H9 (cell line): ENCODE results near the gene C13orf42. TPM values are rescaled to one million over a fixed set of nuclear protein-coding genes. Genes with fewer than 3 reads are reported as not detected.

ENCODE experiments used
- DNase-seq: peaks from one replicate; pipeline ENCODE4 v3.0.0-alpha.2; 2017
- H2AFZ ChIP-seq: one replicate; pipeline ENCODE4 v1.6.1; 2013; ENCODE audit warnings: mild to moderate bottlenecking, low read length, control low read depth, moderate library complexity
- H2AK5ac ChIP-seq: 2 replicates; pipeline ENCODE4 v1.6.1; 2013; ENCODE audit warnings: low read length, control low read depth, mixed read lengths; ENCODE audit not compliant: insufficient read length
- H2BK120ac ChIP-seq: one replicate; pipeline ENCODE4 v1.6.1; 2013; ENCODE audit warnings: low read depth, mild to moderate bottlenecking, low read length, control low read depth, inconsistent platforms; ENCODE audit not compliant: poor library complexity, severe bottlenecking
- H2BK12ac ChIP-seq: 2 replicates; pipeline ENCODE4 v1.6.1; 2013; ENCODE audit warnings: low read length, control low read depth, mixed read lengths, low read depth; ENCODE audit not compliant: insufficient read length
- H2BK15ac ChIP-seq: 2 replicates; pipeline ENCODE4 v1.6.1; 2013; ENCODE audit warnings: low read depth, low read length, control low read depth
- H2BK20ac ChIP-seq: one replicate; pipeline ENCODE4 v1.6.1; 2013; ENCODE audit warnings: low read depth, mild to moderate bottlenecking, low read length, control low read depth, inconsistent platforms; ENCODE audit not compliant: poor library complexity, severe bottlenecking
- H2BK5ac ChIP-seq: 2 replicates; pipeline ENCODE4 v1.6.1; 2013; ENCODE audit warnings: low read length, control low read depth, mixed read lengths; ENCODE audit not compliant: insufficient read length
- H3K14ac ChIP-seq: 2 replicates; pipeline ENCODE4 v1.6.1; 2013; ENCODE audit warnings: low read length, control low read depth; ENCODE audit not compliant: insufficient read depth
- H3K18ac ChIP-seq: 2 replicates; pipeline ENCODE4 v1.6.1; 2013; ENCODE audit warnings: low read depth, mild to moderate bottlenecking, mixed read lengths, low read length, control low read depth; ENCODE audit not compliant: insufficient read length
- H3K23ac ChIP-seq: 2 replicates; pipeline ENCODE4 v1.6.1; 2013; ENCODE audit warnings: low read length, control low read depth, mixed read lengths, low read depth; ENCODE audit not compliant: insufficient read length
- H3K23me2 ChIP-seq: 2 replicates; pipeline ENCODE4 v1.6.1; 2013; ENCODE audit warnings: low read depth, mild to moderate bottlenecking, mixed read lengths, low read length, control low read depth; ENCODE audit not compliant: insufficient read length, poor library complexity, severe bottlenecking
- H3K27ac ChIP-seq: 2 replicates; pipeline ENCODE4 v1.5.1; 2013; ENCODE audit warnings: low read length, control low read depth, mixed read lengths, low read depth; ENCODE audit not compliant: insufficient read length
- H3K27me3 ChIP-seq: 2 replicates; pipeline ENCODE4 v1.6.1; 2013; ENCODE audit warnings: low read length, control low read depth, inconsistent platforms; ENCODE audit not compliant: insufficient read depth
- H3K4ac ChIP-seq: 2 replicates; pipeline ENCODE4 v1.6.1; 2013; ENCODE audit warnings: low read depth, mild to moderate bottlenecking, control low read depth, inconsistent platforms, low read length, moderate library complexity
- H3K4me1 ChIP-seq: 2 replicates; pipeline ENCODE4 v1.6.1; 2013; ENCODE audit warnings: low read length, control low read depth, inconsistent platforms; ENCODE audit not compliant: insufficient read depth
- H3K4me2 ChIP-seq: 2 replicates; pipeline ENCODE4 v1.6.1; 2013; ENCODE audit warnings: low read length, control low read depth, mixed read lengths; ENCODE audit not compliant: insufficient read length, insufficient read depth
- H3K56ac ChIP-seq: 2 replicates; pipeline ENCODE4 v1.6.1; 2013; ENCODE audit warnings: low read depth, mild to moderate bottlenecking, mixed read lengths, low read length, control low read depth; ENCODE audit not compliant: insufficient read length
- H3K79me1 ChIP-seq: 2 replicates; pipeline ENCODE4 v1.6.1; 2013; ENCODE audit warnings: low read depth, mild to moderate bottlenecking, moderate library complexity, low read length, control low read depth, inconsistent platforms; ENCODE audit not compliant: insufficient read depth, poor library complexity, severe bottlenecking
- H3K79me2 ChIP-seq: 2 replicates; pipeline ENCODE4 v1.6.1; 2013; ENCODE audit warnings: low read length, control low read depth, inconsistent platforms; ENCODE audit not compliant: insufficient read depth
- H3K9ac ChIP-seq: 2 replicates; pipeline ENCODE4 v1.6.1; 2013; ENCODE audit warnings: low read length, control low read depth, mixed read lengths; ENCODE audit not compliant: insufficient read length; ENCODE audit errors: extremely low read depth
- H3K9me3 ChIP-seq: one replicate; pipeline ENCODE4 v1.6.1; 2013; ENCODE audit warnings: low read depth, low read length, inconsistent platforms; ENCODE audit not compliant: control insufficient read depth
- H3T11ph ChIP-seq: one replicate; pipeline ENCODE4 v1.6.1; 2013; ENCODE audit warnings: mild to moderate bottlenecking, low read length, control low read depth, inconsistent platforms
- H4K20me1 ChIP-seq: one replicate; pipeline ENCODE4 v1.6.1; 2013; ENCODE audit not compliant: control insufficient read depth, insufficient read length, insufficient read depth
- H4K5ac ChIP-seq: 2 replicates; pipeline ENCODE4 v1.6.1; 2013; ENCODE audit warnings: low read depth, mild to moderate bottlenecking, mixed read lengths, low read length, control low read depth; ENCODE audit not compliant: insufficient read length
- H4K8ac ChIP-seq: replicated peaks from 2 replicates; pipeline ENCODE4 v1.6.1; 2013; ENCODE audit warnings: low read length, control low read depth, mixed read lengths, low read depth; ENCODE audit not compliant: insufficient read length
- H4K91ac ChIP-seq: 2 replicates; pipeline ENCODE4 v1.6.1; 2013; ENCODE audit warnings: low read depth, mild to moderate bottlenecking, moderate library complexity, mixed read lengths, low read length, control low read depth; ENCODE audit not compliant: insufficient read length
- H3K27ac Mint-ChIP-seq, 3 experiments: 2 replicates in 2 of 3; 3 replicates in 1 of 3; pipeline ENCODE4 v1.8.0; 2020 to 2021; ENCODE audit warnings: mixed read lengths in 3 of 3, mild to moderate bottlenecking in 1 of 3, moderate library complexity in 1 of 3
- H3K27me3 Mint-ChIP-seq: 2 replicates; pipeline ENCODE4 v1.8.0; 2021; ENCODE audit warnings: low read depth, mild to moderate bottlenecking, moderate library complexity, mixed read lengths
- H3K36me3 Mint-ChIP-seq, 3 experiments: 2 replicates in 2 of 3; 3 replicates in 1 of 3; pipeline ENCODE4 v1.8.0; 2020 to 2021; ENCODE audit warnings: low read depth in 3 of 3, mixed read lengths in 3 of 3; ENCODE audit not compliant: insufficient read depth in 1 of 3
- H3K4me1 Mint-ChIP-seq, 2 experiments: 2 replicates each; pipeline ENCODE4 v1.8.0; 2020; ENCODE audit warnings: mixed read lengths in 2 of 2
- H3K4me3 Mint-ChIP-seq, 2 experiments: 2 replicates in 1 of 2; 3 replicates in 1 of 2; pipeline ENCODE4 v1.8.0; 2020 to 2021; ENCODE audit warnings: mild to moderate bottlenecking in 2 of 2, mixed read lengths in 2 of 2, moderate library complexity in 1 of 2
- H3K9me3 Mint-ChIP-seq, 2 experiments: 2 replicates in 1 of 2; 3 replicates in 1 of 2; pipeline ENCODE4 v1.8.0; 2020; ENCODE audit warnings: mild to moderate bottlenecking in 2 of 2, mixed read lengths in 2 of 2, moderate library complexity in 1 of 2
- CTCF ChIP-seq: fragments of 200-600 bp; sonication (generic); conservative IDR thresholded peaks from 3 replicates; pipeline ENCODE4 v1.8.0; 2021; ENCODE audit warnings: antibody characterized with exemption, mild to moderate bottlenecking
- WGBS: extraction: QIAGEN DNeasy Blood & Tissue Kit; methylation state at CpG from one replicate; pipeline ENCODE4 v1.1.7; 2013; ENCODE audit warnings: missing lambda C conversion rate, low lambda C conversion rate, mixed read lengths; ENCODE audit not compliant: insufficient read length; ENCODE audit errors: extremely low coverage; 5-methylcytosine and 5-hydroxymethylcytosine counted together
- total RNA-seq: library from RNA; stranded (reverse); gene quantifications from 2 replicates; pipeline ENCODE4 v1.2.1, GENCODE V29; 2021

C13orf42 gene
- total RNA-seq, 1 experiment from 2014 or later: 16.5 TPM

DNA sequence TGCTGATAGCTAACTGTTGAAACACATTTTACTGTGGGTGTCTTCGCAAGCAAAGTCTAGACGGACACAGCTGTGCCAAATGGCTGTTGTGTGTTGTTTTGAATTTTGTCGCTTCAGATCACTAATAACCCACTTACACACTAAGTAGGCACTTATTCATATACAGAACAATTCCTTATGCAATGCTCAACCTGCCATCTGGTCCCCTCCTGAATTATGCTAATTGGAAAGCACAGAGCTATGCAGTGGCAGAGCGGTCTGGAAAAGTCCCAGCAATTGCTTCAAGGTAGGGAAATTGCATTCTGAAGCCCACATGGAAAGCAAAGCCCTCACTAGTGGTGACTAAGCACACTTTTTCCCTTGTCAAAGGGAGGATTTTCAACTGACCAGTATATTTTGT lies 69.9 kb downstream of the C13orf42 start:
- H2BK120ac ChIP-seq: no peak overlapping the region
- H2AFZ ChIP-seq: no peak overlapping the region
- no peaks in the 10 kb centered on the region for H3K27me3 ChIP-seq
- H2BK15ac ChIP-seq: no peak overlapping the region
- H3K79me1 ChIP-seq: no peaks in the 10 kb centered on the region
- no peak overlapping the region for H2BK20ac ChIP-seq
- peaks cover 3 to 13% of the 10 kb centered on the region in 2 experiments; a peak in 3 of 4 replicates for H3K4me1 Mint-ChIP-seq
- no peak overlapping the region for H3K4ac ChIP-seq
- H3K18ac ChIP-seq: no peak overlapping the region
- H3K9me3 ChIP-seq: no peaks in the 10 kb centered on the region
- TF ChIP-seq CTCF: no peak
- H3K36me3 Mint-ChIP-seq: no peaks in the 10 kb centered on the region; a peak in 1 of 7 replicates
- DNase-seq: no peak
- H3K4me2 ChIP-seq: no peak overlapping the region
- no peaks in the 10 kb centered on the region for H3K27me3 Mint-ChIP-seq
- H4K8ac ChIP-seq: no peak overlapping the region
- no peak overlapping the region for H2BK12ac ChIP-seq
- no peaks in the 10 kb centered on the region for H3K9me3 Mint-ChIP-seq
- no peaks in the 10 kb centered on the region for H3K79me2 ChIP-seq
- H3K27ac ChIP-seq: no peak overlapping the region
- H3K14ac ChIP-seq: no peak overlapping the region
- no peaks in the 10 kb centered on the region for H3K4me1 ChIP-seq
- no peak overlapping the region for H3K56ac ChIP-seq
- WGBS: no CpG with 5 or more reads among the region's 4 CpGs
- H3K4me3 Mint-ChIP-seq: no peak overlapping the region
- H3K9ac ChIP-seq: no peak overlapping the region
- no peaks in the 10 kb centered on the region for H4K20me1 ChIP-seq
- H3K23me2 ChIP-seq: no peaks in the 10 kb centered on the region
- H4K91ac ChIP-seq: no peak overlapping the region
- no peak overlapping the region for H3K27ac Mint-ChIP-seq
- no peak overlapping the region for H3T11ph ChIP-seq
- no peak overlapping the region for H2AK5ac ChIP-seq
- H2BK5ac ChIP-seq: no peak overlapping the region
- H3K23ac ChIP-seq: no peak overlapping the region
- H4K5ac ChIP-seq: no peak overlapping the region
